Measurements from ENCODE around the gene BTBD9.

GRCh38 chr6:38176797-38177751 lies 462.7 kb downstream of the BTBD9 start:
- TF ChIP-seq EZH2 (IDR thresholded peaks at IDR 0.05; ENCODE audit: borderline replicate concordance, low read depth, low read length, severe bottlenecking) (no peak), CTCF (IDR thresholded peaks at IDR 0.05; ENCODE audit: borderline replicate concordance, extremely low read depth, low read length, poor library complexity, severe bottlenecking) (no peak)

Data from DND-41 (cell line).